ENCODE results near the gene CYLD. TPM values are rescaled to one million over a fixed set of nuclear protein-coding genes. Genes with fewer than 3 reads are reported as not detected.

The CYLD gene
- total RNA-seq, 4 donors from 2014 or later = 17.6 to 65.8 (median 45.1) TPM

DNA sequence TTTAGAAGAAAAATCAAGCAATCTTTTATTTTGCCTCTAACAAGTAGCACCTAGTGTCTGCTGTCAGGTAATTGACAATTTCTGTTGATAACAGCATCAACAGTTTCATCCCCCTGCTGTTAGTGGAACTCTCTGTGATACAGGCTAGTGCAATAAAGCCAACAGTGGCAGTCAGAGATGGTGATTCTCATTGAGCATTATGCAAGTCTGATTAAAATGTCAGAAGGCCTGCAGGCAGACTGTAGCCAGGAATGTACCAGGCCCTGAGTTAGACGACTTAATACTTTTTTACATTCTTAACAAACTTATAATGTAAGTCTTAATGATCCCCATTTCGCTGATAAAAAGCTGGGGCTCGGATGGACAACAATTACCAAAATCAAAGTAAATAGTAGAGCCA lies 14.6 kb downstream of the CYLD start:
- H3K4me3 ChIP-seq = no peak overlapping the region
- H3K9me3 ChIP-seq = no peaks in the 10 kb centered on the region
- intact Hi-C loops (cut with DNase I; ENCODE audit: low total_unique reads) = no loop called here
- H3K27ac ChIP-seq = no peak overlapping the region
- no peaks in the 10 kb centered on the region for H3K27me3 ChIP-seq
- TF ChIP-seq CTCF (IDR thresholded peaks at IDR 0.05) (no peak), POLR2A (IDR thresholded peaks at IDR 0.05) (no peak)
- DNase-seq = no peak
- no peaks in the 10 kb centered on the region for H3K4me1 ChIP-seq
- no peaks in the 10 kb centered on the region for H3K36me3 ChIP-seq

- no peak for DNase-seq
- no peak for TF ChIP-seq CTCF (IDR thresholded peaks at IDR 0.05)
- TF ChIP-seq POLR2A (IDR thresholded peaks at IDR 0.05) = no peak
- H3K27me3 ChIP-seq = no peaks in the 10 kb centered on the region
- intact Hi-C loops (cut with DNase I; ENCODE audit: low total_unique reads) = no loop called here
- H3K36me3 ChIP-seq = no peaks in the 10 kb centered on the region
- H3K4me1 ChIP-seq = no peaks in the 10 kb centered on the region
- H3K27ac ChIP-seq = no peak overlapping the region
- H3K4me3 ChIP-seq = no peak overlapping the region
- no peaks in the 10 kb centered on the region for H3K9me3 ChIP-seq
Observed at GRCh38 chr16:50761267-50761666, 19.4 kb downstream of the CYLD start.

DNA sequence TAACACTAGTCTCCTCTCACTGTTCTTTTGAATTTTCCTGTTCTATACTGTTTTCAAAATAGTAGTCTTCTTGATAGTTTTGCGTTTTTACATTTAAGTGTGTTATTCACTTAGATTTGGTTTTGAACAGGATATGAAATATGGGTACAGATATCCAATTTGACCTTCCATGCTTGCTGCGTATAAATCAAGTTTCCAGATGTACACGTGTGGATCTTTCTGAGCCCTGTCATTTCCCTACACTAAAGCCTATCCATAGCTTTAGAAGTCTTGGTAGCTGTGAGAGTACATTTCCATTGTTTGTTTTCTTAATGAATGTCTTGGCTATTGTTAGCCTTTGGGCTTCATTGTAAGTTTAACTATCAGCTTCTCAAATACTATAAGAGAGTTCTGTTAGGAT lies 20.4 kb downstream of the CYLD start:
- Histone ChIP-seq H3K9me3 (peaks cover 0 to 5% of the 10 kb centered on the region in 2 donors), H3K4me3 (no peak overlapping the region), H3K4me1 (no peaks in the 10 kb centered on the region), H3K36me3 (no peaks in the 10 kb centered on the region), H3K27me3 (no peaks in the 10 kb centered on the region), H3K27ac (no peak overlapping the region)
- no peak for TF ChIP-seq POLR2A (IDR thresholded peaks at IDR 0.05)
- no peak for TF ChIP-seq CTCF (IDR thresholded peaks at IDR 0.05)
- intact Hi-C loops (cut with DNase I; ENCODE audit: low total_unique reads) = no loop called here
- DNase-seq = no peak

- H3K27ac ChIP-seq = no peak overlapping the region
- no peak for DNase-seq
- H3K4me3 ChIP-seq = no peak overlapping the region
- H3K4me1 ChIP-seq = no peaks in the 10 kb centered on the region
- H3K27me3 ChIP-seq = no peaks in the 10 kb centered on the region
- intact Hi-C loops (cut with DNase I; ENCODE audit: low total_unique reads) = no loop called here
- TF ChIP-seq CTCF (IDR thresholded peaks at IDR 0.05) (no peak), POLR2A (IDR thresholded peaks at IDR 0.05) (no peak)
- no peaks in the 10 kb centered on the region for H3K36me3 ChIP-seq
- H3K9me3 ChIP-seq = peaks cover 0 to 5% of the 10 kb centered on the region in 2 donors
Observed at GRCh38 chr16:50763211-50763610, 21.3 kb downstream of the CYLD start.

DNA sequence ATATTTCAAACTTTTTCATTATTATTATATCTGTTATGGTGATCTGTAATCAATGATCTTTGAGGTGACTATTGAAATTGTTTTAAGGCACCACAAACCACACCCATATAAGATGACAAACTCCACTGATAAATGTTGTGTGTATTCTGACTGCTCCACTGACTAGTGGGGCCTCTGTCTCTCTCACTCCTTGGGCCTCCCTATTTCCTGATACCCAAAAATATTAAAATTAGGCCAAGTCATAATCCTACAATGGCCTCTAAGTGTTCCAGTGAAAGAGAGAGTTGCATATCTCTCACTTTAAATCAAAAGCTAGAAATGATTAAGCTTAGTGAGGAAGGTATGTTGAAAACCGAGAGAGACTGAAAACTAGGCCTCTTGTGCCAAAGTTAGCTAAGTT lies 23.4 kb downstream of the CYLD start:
- TF ChIP-seq POLR2A (IDR thresholded peaks at IDR 0.05) = no peak
- TF ChIP-seq CTCF (IDR thresholded peaks at IDR 0.05) = no peak
- intact Hi-C loops (cut with DNase I; ENCODE audit: low total_unique reads) = no loop called here
- Histone ChIP-seq H3K27ac (no peak overlapping the region), H3K27me3 (no peaks in the 10 kb centered on the region), H3K4me1 (no peaks in the 10 kb centered on the region), H3K9me3 (peaks cover 0 to 5% of the 10 kb centered on the region in 2 donors), H3K36me3 (no peaks in the 10 kb centered on the region), H3K4me3 (no peak overlapping the region)
- DNase-seq = no peak
